ENCODE measurements around the gene TUBGCP5.

- TF ChIP-seq POLR2A (IDR thresholded peaks at IDR 0.05; ENCODE audit: low read depth, low read length) (no peak), TAF1 (IDR thresholded peaks at IDR 0.05; ENCODE audit: low read depth, low read length) (no peak)
Observed at GRCh38 chr15:23064156-23064555, 24.8 kb upstream of the TUBGCP5 start.

Data from GM12891 (cell line).